Measurements from ENCODE around the gene HBA2. TPM values are rescaled to one million over a fixed set of nuclear protein-coding genes. Genes with fewer than 3 reads are reported as not detected.
"Not testable (repeated sequence)": the region's sequence is repeated elsewhere in the genome, so short reads cannot be mapped to it uniquely, and the experiment has no call there.

HBA2 gene
- total RNA-seq, 1 experiment from 2014 or later, result not detected

DNA sequence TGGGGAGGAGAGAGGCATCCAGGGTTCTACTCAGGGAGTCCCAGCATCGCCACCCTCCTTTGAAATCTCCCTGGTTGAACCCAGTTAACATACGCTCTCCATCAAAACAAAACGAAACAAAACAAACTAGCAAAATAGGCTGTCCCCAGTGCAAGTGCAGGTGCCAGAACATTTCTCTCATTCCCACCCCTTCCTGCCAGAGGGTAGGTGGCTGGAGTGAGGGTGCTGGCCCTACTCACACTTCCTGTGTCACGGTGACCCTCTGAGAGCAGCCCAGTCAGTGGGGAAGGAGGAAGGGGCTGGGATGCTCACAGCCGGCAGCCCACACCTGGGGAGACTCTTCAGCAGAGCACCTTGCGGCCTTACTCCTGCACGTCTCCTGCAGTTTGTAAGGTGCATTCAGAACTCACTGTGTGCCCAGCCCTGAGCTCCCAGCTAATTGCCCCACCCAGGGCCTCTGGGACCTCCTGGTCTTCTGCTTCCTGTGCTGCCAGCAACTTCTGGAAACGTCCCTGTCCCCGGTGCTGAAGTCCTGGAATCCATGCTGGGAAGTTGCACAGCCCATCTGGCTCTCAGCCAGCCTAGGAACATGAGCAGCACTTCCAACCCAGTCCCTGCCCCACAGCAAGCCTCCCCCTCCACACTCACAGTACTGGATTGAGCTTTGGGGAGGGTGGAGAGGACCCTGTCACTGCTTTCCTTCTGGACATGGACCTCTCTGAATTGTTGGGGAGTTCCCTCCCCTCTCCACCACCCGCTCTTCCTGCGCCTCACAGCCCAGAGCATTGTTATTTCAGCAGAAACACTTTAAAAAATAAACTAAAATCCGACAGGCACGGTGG lies 1.5 kb downstream of the HBA2 start:
- H2BK20ac ChIP-seq (ENCODE audit: low read depth, low read length, poor library complexity, severe bottlenecking); H2BK12ac ChIP-seq (ENCODE audit: insufficient read length, low read depth, low read length); H3K23me2 ChIP-seq (ENCODE audit: insufficient read length, low read depth, low read length, poor library complexity, severe bottlenecking); H3K9me3 ChIP-seq (ENCODE audit: control insufficient read depth, low read depth, low read length); H2BK120ac ChIP-seq (ENCODE audit: low read depth, low read length, poor library complexity, severe bottlenecking); H3K79me2 ChIP-seq (ENCODE audit: insufficient read depth, low read length); H3K18ac ChIP-seq (ENCODE audit: insufficient read length, low read depth, low read length); H3K4me1 ChIP-seq (ENCODE audit: insufficient read depth, low read length); H4K8ac ChIP-seq (replicated peaks; ENCODE audit: insufficient read length, low read depth, low read length); H3K14ac ChIP-seq (ENCODE audit: insufficient read depth, low read length); H3K56ac ChIP-seq (ENCODE audit: insufficient read length, low read depth, low read length); H3K36me3 Mint-ChIP-seq (ENCODE audit: insufficient read depth in 1 of 3, low read depth in 3 of 3); H3T11ph ChIP-seq (ENCODE audit: low read length); H2BK5ac ChIP-seq (ENCODE audit: insufficient read length, low read length); H3K9ac ChIP-seq (ENCODE audit: extremely low read depth, insufficient read length, low read length); H2BK15ac ChIP-seq (ENCODE audit: low read depth, low read length); H3K79me1 ChIP-seq (ENCODE audit: insufficient read depth, low read depth, low read length, poor library complexity, severe bottlenecking); H2AK5ac ChIP-seq (ENCODE audit: insufficient read length, low read length); H3K27ac Mint-ChIP-seq; H3K23ac ChIP-seq (ENCODE audit: insufficient read length, low read depth, low read length); H2AFZ ChIP-seq (ENCODE audit: low read length); H3K4me2 ChIP-seq (ENCODE audit: insufficient read depth, insufficient read length, low read length); H4K5ac ChIP-seq (ENCODE audit: insufficient read length, low read depth, low read length); H3K4ac ChIP-seq (ENCODE audit: low read depth, low read length); H4K20me1 ChIP-seq (ENCODE audit: control insufficient read depth, insufficient read depth, insufficient read length); H3K27ac ChIP-seq (ENCODE audit: insufficient read length, low read depth, low read length); H4K91ac ChIP-seq (ENCODE audit: insufficient read length, low read depth, low read length); DNase-seq: not testable (repeated sequence)
- peaks cover 50% of the 10 kb centered on the region for H3K27me3 ChIP-seq (ENCODE audit: insufficient read depth, low read length)
- Mint-ChIP-seq H3K4me3 (peak overlapping the region in 1 of 2 experiments; percentile 66; a peak in 3 of 5 replicates), H3K27me3 (ENCODE audit: low read depth) (peaks cover 82% of the 10 kb centered on the region), H3K4me1 (peaks cover 28 to 32% of the 10 kb centered on the region in 2 experiments), H3K9me3 (peaks cover 4 to 10% of the 10 kb centered on the region in 2 experiments; a peak in 2 of 5 replicates)
- no CpG with 5 or more reads among the region's 13 CpGs for WGBS (ENCODE audit: extremely low coverage, insufficient read length, low lambda C conversion rate)
